GM12891 (cell line): ENCODE data around the gene NKAIN2.

Experiments
- PAX5 ChIP-seq: IDR thresholded peaks from 2 replicates; pipeline ENCODE4 v1.6.1; 2011; ENCODE audit warnings: low read length, moderate library complexity, mild to moderate bottlenecking; ENCODE audit not compliant: insufficient read depth, severe bottlenecking
- POLR2A ChIP-seq: IDR thresholded peaks from 2 replicates; pipeline ENCODE4 v1.6.1; 2011; ENCODE audit warnings: low read depth, low read length, control low read depth
- POLR2AphosphoS5 ChIP-seq: IDR thresholded peaks from 2 replicates; pipeline ENCODE4 v1.6.1; 2011; ENCODE audit warnings: low read depth, low read length, control low read depth
- TAF1 ChIP-seq: IDR thresholded peaks from 2 replicates; pipeline ENCODE4 v1.6.1; 2011; ENCODE audit warnings: low read depth, low read length, control low read depth

- TF ChIP-seq POLR2AphosphoS5: no peak
- no peak for TF ChIP-seq POLR2A
- TF ChIP-seq TAF1: no peak
- no peak for TF ChIP-seq PAX5
Observed at GRCh38 chr6:124355146-124355545, 551.5 kb downstream of the NKAIN2 start.
